SK-N-SH treated with all-trans-retinoic acid at 6 μM for 48 hours (cell line): ENCODE data around the gene ATP5F1E.

Experiments
- ATAC-seq: fragments of 200-7000 bp; cut with Tn5 transposase; 3 replicates; pipeline ENCODE4 v1.9.1; 2020; ENCODE audit warnings: mild to moderate bottlenecking, moderate library complexity
- ARNTL ChIP-seq: fragments of 450-650 bp; formaldehyde crosslinking; IDR thresholded peaks from 2 replicates; pipeline ENCODE4 v1.5.0; 2020; ENCODE audit warnings: low read depth, mild to moderate bottlenecking, moderate library complexity, borderline replicate concordance
- CSDC2 ChIP-seq: fragments of 250-450 bp; sonication (Bioruptor Pico); IDR thresholded peaks from 2 replicates; pipeline ENCODE4 v1.5.0; 2020; ENCODE audit warnings: mild to moderate bottlenecking, moderate library complexity
- CSRNP3 ChIP-seq: fragments of 250-450 bp; sonication (Bioruptor Pico); IDR thresholded peaks from 2 replicates; pipeline ENCODE4 v1.5.1; 2021; ENCODE audit warnings: mild to moderate bottlenecking, moderate library complexity
- ESRRG ChIP-seq: fragments of 250-450 bp; sonication (Bioruptor Pico); IDR thresholded peaks from 2 replicates; pipeline ENCODE4 v1.6.1; 2021; ENCODE audit warnings: mild to moderate bottlenecking
- GLIS3 ChIP-seq: fragments of 250-450 bp; sonication (Bioruptor Pico); IDR thresholded peaks from 2 replicates; pipeline ENCODE4 v1.5.0; 2020; ENCODE audit warnings: mild to moderate bottlenecking, moderate library complexity
- ISL1 ChIP-seq: fragments of 250-450 bp; sonication (Bioruptor Pico); IDR thresholded peaks from 2 replicates; pipeline ENCODE4 v2.1.2; 2022; ENCODE audit warnings: mild to moderate bottlenecking, moderate library complexity
- OSR1 ChIP-seq: fragments of 250-450 bp; sonication (Bioruptor Pico); IDR thresholded peaks from 2 replicates; pipeline ENCODE4 v1.8.0; 2022; ENCODE audit warnings: moderate library complexity, mild to moderate bottlenecking, inconsistent platforms
- PATZ1 ChIP-seq: fragments of 250-450 bp; sonication (Bioruptor Pico); IDR thresholded peaks from 2 replicates; pipeline ENCODE4 v1.8.0; 2020; ENCODE audit warnings: mild to moderate bottlenecking, moderate library complexity, borderline replicate concordance
- PPARA ChIP-seq: fragments of 250-450 bp; sonication (Bioruptor Pico); IDR thresholded peaks from 2 replicates; pipeline ENCODE4 v1.5.0; 2020; ENCODE audit warnings: mild to moderate bottlenecking, borderline replicate concordance
- RARB ChIP-seq: fragments of 250-450 bp; sonication (Bioruptor Pico); IDR thresholded peaks from 2 replicates; pipeline ENCODE4 v1.8.0; 2021; ENCODE audit warnings: mild to moderate bottlenecking, moderate library complexity
- SNAI2 ChIP-seq: fragments of 250-450 bp; sonication (Bioruptor Pico); IDR thresholded peaks from 2 replicates; pipeline ENCODE4 v1.5.0; 2020; ENCODE audit warnings: mild to moderate bottlenecking, moderate library complexity
- TCF4 ChIP-seq: fragments of 250-450 bp; sonication (Bioruptor Pico); IDR thresholded peaks from 2 replicates; pipeline ENCODE4 v1.8.0; 2021; ENCODE audit warnings: mild to moderate bottlenecking, moderate library complexity, borderline replicate concordance
- TOX ChIP-seq: fragments of 250-450 bp; sonication (Bioruptor Pico); IDR thresholded peaks from 2 replicates; pipeline ENCODE4 v1.8.0; 2021; ENCODE audit warnings: mild to moderate bottlenecking, moderate library complexity, borderline replicate concordance
- TSHZ2 ChIP-seq: fragments of 250-450 bp; sonication (Bioruptor Pico); IDR thresholded peaks from 2 replicates; pipeline ENCODE4 v1.5.0; 2020; ENCODE audit warnings: mild to moderate bottlenecking, moderate library complexity
- ZC3H10 ChIP-seq: fragments of 250-450 bp; sonication (Bioruptor Pico); IDR thresholded peaks from 2 replicates; pipeline ENCODE4 v1.5.1; 2021; ENCODE audit warnings: mild to moderate bottlenecking, moderate library complexity
- ZFP3 ChIP-seq: fragments of 250-450 bp; sonication (Bioruptor Pico); IDR thresholded peaks from 2 replicates; pipeline ENCODE4 v1.5.0; 2020; ENCODE audit warnings: mild to moderate bottlenecking, moderate library complexity
- ZNF565 ChIP-seq: fragments of 450-650 bp; formaldehyde crosslinking; conservative IDR thresholded peaks from 2 replicates; pipeline ENCODE4 v1.5.0; 2020; ENCODE audit warnings: low read depth, mild to moderate bottlenecking, moderate library complexity
- ZNF8 ChIP-seq: fragments of 450-650 bp; formaldehyde crosslinking; IDR thresholded peaks from 2 replicates; pipeline ENCODE4 v1.5.0; 2020; ENCODE audit warnings: mild to moderate bottlenecking, moderate library complexity
- TF ChIP-seq, protein P1 (sequence below): fragments of 250-450 bp; sonication (Bioruptor Pico); IDR thresholded peaks from 2 replicates; pipeline ENCODE4 v1.5.1; 2020; ENCODE audit warnings: low read depth, mild to moderate bottlenecking, moderate library complexity

ATP5F1E gene

GRCh38 chr20:59032023-59032712, at the start of gene ATP5F1E:
TSS of gene ATP5F1E (minus strand) at chr20:59032335. CDS start at chr20:59032251, 84 bp downstream.
- ATAC-seq, result peak; percentile 99
- peak; percentile 85; the same call in 1 of the 2 replicates for TF ChIP-seq SNAI2
- no peak; the same call in 1 of the 2 replicates for TF ChIP-seq TSHZ2 (CRISPR knock-in tag)
- peak; percentile 66; the same call in 1 of the 2 replicates for TF ChIP-seq ZNF565 (CRISPR knock-in tag)
- TF ChIP-seq ESRRG (CRISPR knock-in tag), result 0 out of 2 replicates have a peak, but pooled peaks have one; percentile 38
- TF ChIP-seq OSR1 (CRISPR knock-in tag), result no peak
- TF ChIP-seq, protein P1, sequence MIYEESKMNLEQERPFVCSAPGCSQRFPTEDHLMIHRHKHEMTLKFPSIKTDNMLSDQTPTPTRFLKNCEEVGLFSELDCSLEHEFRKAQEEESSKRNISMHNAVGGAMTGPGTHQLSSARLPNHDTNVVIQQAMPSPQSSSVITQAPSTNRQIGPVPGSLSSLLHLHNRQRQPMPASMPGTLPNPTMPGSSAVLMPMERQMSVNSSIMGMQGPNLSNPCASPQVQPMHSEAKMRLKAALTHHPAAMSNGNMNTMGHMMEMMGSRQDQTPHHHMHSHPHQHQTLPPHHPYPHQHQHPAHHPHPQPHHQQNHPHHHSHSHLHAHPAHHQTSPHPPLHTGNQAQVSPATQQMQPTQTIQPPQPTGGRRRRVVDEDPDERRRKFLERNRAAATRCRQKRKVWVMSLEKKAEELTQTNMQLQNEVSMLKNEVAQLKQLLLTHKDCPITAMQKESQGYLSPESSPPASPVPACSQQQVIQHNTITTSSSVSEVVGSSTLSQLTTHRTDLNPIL (CRISPR knock-in tag), result no peak
- TF ChIP-seq ARNTL (CRISPR knock-in tag), result no peak
- no peak for TF ChIP-seq CSRNP3 (CRISPR knock-in tag)
- 0 out of 2 replicates have a peak, but pooled peaks have one; percentile 59 for TF ChIP-seq GLIS3 (CRISPR knock-in tag)
- peak; percentile 79 for TF ChIP-seq ZFP3 (CRISPR knock-in tag)
- no peak for TF ChIP-seq ZNF8 (CRISPR knock-in tag)
- peak; percentile 94 for TF ChIP-seq CSDC2 (CRISPR knock-in tag)
- TF ChIP-seq, all 23 proteins: peak for 6

DNA sequence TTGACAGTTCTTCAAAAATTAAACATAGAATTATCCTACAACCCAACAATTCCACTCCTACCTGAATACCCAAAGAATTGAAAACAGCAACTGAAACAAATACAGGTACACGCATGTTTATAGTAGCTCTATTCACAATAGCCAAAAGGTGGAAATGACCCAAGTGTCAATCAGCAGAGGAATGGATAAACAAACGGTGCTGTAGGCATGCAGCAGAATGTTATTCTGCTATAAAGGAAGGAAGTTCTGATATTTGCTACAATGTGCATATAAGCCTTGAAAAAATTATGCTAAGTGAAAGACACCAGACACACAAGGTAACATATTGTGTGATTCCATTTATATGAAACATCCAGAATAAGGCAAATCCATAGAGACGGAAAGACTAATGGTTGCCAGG, 48.9 kb upstream of the ATP5F1E start:
- ATAC-seq, result no peak
- TF ChIP-seq, protein P1 (CRISPR knock-in tag), result no peak
- no peak for TF ChIP-seq ESRRG (CRISPR knock-in tag)
- no peak for TF ChIP-seq TOX (CRISPR knock-in tag)
- no peak for TF ChIP-seq GLIS3 (CRISPR knock-in tag)
- TF ChIP-seq PPARA (CRISPR knock-in tag), result no peak
- no peak for TF ChIP-seq ARNTL (CRISPR knock-in tag)
- TF ChIP-seq TCF4 (CRISPR knock-in tag), result no peak
- no peak for TF ChIP-seq SNAI2
- TF ChIP-seq PATZ1 (CRISPR knock-in tag), result no peak
- no peak for TF ChIP-seq OSR1 (CRISPR knock-in tag)
- no peak for TF ChIP-seq RARB (CRISPR knock-in tag)
- no peak for TF ChIP-seq CSRNP3 (CRISPR knock-in tag)
- no peak for TF ChIP-seq CSDC2 (CRISPR knock-in tag)
- TF ChIP-seq ISL1 (CRISPR knock-in tag), result no peak
- TF ChIP-seq ZC3H10 (CRISPR knock-in tag), result no peak
